Right ventricle myocardium inferior (tissue), 1 donor: ENCODE results near the gene FAM13A. TPM values are rescaled to one million over a fixed set of nuclear protein-coding genes. Genes with fewer than 3 reads are reported as not detected.
A peak's percentile ranks its signal among the peaks of the same experiment; 100 is the strongest.
"Not testable (repeated sequence)": the region's sequence is repeated elsewhere in the genome, so short reads cannot be mapped to it uniquely, and the experiment has no call there.

ENCODE experiments used
- ATAC-seq: fragments of 200-7000 bp; cut with Tn5 transposase; one replicate; pipeline ENCODE4 v1.9.1; 2020; ENCODE audit warnings: mild to moderate bottlenecking, moderate library complexity
- DNase-seq: peaks from one replicate; pipeline ENCODE4 v3.0.0; 2021; ENCODE audit errors: missing footprints
- intact Hi-C: fragments of 100-400 bp; cut with DNase I; formaldehyde crosslinking; loops from one replicate; pipeline ENCODE4 v1.11.0; 2022
- total RNA-seq: library from RNA; stranded (reverse); fragmentation: NEBNext Ultra II Directional; extraction: Animal tissue kit (Norgen Biotek cat#: 25700); gene quantifications from one replicate; pipeline ENCODE4 v1.2.1, GENCODE V29; 2021
- donor health status: DM: no; HTN: yes; CAD: no; lungs with severe emphysema.

The FAM13A gene
- total RNA-seq, 1 donor from 2014 or later = 17.3 TPM

DNA sequence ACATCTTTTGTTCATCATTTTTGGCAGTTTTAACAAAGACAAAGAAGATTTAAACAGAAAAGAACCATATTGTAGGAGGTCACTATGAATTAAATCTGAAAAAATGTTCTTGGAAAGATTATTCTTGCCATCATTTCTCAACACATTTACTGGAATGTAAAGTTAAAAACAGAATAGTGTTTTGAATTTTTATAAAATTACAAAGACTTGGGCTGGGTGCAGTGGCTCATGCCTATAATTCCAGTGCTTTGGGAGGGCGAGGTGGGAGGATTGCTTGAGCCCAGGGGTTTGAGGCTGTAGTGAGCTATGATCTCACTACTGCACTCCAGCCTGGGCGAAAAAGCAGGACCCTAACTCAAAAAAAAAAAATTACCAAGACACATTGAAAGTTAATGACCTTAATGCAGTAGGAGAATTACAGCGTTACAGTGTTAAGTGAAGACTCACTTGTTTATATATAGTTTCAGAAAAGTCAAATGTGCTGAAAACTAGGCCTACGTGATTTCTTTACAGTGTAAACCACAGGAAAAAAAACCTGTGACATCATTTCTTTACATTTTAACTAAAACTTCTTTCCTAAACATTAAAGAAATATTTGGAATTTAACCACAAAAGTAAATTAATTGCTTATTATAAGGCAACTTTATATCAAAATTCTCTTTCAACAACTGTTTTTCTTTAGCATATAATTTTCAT lies 7.9 kb downstream of the FAM13A start:
- DNase-seq (no peak), ATAC-seq (no peak)
- intact Hi-C loops = no loop called here

DNA sequence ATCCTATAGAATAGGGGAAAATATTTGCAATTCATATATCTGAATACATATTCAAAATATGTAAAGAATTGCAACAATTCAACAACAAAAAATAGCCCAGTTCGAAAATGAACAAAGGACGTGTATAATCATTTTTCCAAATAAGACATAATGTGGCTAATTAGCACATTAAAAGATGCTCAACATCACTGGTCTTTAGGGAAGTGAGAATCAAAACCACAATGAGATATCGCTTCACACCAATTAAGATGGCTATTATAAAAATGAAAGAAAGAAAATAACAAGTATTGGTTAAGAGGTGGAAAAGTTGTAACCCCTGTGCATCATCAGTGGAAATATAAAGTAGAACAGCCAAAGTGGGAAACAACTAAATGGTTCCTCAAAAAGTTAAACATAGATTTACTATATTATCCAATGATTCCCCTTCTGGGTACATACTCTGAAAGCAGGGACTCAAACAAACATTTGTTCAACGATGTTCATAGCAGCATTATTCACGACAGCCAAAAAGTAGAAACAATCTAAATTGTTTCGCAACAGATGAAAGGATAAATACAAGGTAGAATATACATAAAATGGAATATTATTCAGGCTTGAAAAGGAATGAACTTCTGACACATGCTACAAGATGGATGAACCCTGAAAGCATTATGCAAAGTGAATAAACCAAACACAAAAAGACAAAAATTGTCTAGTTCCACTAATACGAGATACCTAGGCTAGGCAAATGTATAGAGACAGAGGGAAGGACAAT lies 12.7 kb downstream of the FAM13A start:
- intact Hi-C loops = no loop called here
- DNase-seq = no peak
- ATAC-seq = no peak

DNA sequence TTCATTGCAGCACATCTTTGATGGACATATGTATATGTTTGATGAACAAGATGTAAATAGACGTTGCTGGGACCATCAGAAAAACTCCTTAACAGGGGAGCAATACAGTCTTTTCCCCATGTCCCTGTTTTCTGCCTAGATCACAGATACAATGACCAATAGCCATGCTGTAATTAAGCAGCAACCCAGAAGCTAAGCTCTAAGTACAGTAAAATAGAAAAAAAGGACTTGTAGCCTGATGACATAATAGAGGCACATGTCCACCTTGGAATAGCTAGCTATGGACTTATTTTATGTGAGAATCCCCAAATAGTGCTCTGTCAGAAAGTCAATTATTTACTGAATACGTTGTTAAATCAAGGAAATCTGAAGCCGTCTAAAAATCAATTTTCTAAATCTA lies 14.9 kb downstream of the FAM13A start:
- intact Hi-C loops = no loop called here
- DNase-seq = no peak
- no peak for ATAC-seq

DNA sequence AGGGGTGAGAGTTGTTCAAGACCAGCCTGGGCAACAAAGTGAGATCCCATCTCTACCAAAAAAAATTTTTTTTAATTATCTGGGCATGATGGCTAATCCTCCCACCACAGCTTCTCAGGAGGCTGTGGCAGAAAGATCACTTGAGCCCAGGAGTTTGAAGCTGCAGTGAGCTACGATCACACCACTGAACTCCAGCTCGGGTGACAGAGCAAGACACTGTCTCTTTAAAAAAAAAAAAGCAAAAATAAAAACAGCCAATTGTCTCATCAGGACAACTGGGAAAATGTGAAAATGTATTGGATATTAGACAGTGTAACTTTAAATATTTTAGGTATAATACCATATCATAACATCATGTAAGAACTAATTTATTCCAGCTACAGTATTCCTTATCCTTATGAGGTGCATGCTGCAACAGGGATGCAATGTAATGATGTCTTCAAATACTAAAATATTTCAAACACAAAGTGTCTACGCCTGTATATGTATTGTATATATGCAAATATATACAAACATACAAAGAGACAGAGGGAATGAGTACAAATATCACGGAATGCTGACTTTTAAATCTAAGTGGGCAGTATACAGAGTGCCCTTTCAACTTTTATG lies 17.2 kb downstream of the FAM13A start:
- ATAC-seq (no peak), DNase-seq (no peak)
- intact Hi-C loops = no loop called here

DNA sequence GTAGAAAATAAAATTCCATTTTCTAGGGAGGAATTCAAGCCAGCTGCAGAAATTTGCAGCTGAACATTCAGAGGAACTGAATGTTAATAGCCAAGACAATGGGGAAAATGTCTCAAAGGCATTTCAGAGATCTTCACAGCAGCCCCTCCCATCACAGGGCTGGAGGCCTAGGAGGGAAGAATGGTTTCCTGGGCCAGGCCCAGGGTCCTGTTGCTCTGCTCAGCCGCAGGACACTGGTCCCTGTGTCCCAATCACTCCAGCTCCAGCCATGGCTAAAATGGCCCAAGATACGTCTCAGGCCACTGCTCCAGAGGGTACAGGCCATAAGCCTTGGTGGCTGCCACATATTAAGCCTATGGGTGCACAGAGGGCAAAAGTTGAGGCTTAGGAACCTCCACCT lies 20.4 kb downstream of the FAM13A start:
- ATAC-seq (no peak), DNase-seq (no peak)
- intact Hi-C loops = no loop called here

DNA sequence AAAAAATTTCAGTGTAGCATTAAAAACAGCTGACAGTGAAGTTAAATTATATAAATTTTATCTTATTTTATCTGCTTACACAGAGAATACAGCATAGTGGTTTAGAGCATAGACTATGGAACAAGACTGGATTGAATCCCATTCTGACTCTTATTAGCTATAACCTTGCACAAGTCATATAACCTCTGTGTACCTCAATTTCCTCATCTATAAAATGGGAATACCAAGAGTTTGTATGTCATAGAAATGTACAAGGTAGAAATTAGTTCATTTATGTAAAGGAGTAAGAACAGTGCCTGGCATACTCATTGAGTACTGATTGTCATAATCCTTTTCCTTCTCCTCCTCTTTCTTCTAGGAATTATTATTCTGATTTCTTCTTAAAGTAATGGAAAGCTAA lies 25.7 kb downstream of the FAM13A start:
- DNase-seq (no peak), ATAC-seq (no peak)
- intact Hi-C loops = no loop called here

DNA sequence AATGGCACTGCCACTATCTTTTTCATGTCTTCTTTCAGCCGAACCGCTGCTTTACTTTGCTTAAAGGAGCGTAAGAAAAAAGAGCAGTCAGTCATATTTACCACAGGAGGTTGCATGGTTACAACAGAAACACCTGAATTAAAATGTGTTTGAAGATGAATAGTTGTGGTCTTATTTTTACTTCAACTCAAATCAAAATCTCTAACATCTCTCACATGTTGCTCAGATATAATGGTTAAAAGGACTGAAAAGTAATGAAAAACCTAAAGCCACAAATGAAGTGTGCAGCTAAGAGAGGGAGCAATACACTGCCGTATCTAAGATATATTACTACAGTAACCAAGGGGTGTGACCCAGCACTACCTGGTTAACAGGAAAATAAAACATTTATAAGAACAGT lies 27.4 kb downstream of the FAM13A start:
- ATAC-seq = no peak
- DNase-seq = no peak
- intact Hi-C loops = loop anchor here (10.0 kb wide), 1 partner anchor 495 kb away; no protein-coding TSS in a partner anchor

DNA sequence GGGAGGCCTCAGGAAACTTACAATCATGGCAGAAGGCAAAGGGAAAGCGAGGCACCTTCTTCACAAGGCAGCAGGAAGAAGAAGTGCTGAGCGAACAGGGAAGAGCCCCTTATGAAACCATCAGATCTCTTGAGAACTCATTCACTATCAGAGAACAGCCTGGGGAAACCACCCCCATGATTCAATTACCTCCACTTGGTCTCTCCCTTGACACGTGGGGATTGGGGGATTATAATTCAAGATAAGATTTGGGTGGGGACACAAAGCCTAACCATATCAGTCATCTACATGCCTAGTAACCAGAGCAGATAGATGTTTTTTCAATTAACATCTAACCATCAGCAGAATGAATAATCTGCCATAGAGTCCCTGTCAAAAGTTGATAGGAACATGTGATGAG lies 30.4 kb downstream of the FAM13A start:
- ATAC-seq (no peak), DNase-seq (no peak)
- intact Hi-C loops = loop anchor here (10.0 kb wide), 1 partner anchor 492 kb away; no protein-coding TSS in a partner anchor

DNA sequence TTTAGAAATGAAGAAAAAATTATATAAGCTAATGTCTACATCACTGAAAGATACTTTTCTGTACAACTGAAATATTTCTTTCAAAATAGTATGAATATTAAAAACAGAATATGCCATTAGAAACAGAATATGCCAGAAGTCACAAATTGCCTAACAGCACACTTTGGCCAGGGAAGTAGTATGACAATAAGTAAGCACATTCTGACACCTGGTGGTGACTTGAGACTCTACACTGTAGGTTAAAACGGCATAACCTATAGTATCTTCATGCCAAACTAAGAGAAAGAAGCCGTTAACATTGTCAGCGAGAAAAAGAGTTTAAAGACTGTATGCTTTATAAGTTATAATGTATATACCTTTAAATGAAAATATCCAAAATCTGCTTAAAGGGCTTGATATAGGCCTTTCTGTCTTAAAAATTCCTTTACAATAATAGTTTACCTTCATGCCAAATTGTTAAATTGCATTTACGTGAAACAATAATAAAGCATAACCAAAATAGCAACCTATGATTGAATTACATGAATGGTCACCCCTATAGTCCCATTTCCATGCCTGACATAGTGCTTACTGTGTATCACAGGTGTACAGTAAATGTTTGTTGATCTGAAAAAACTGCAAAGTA lies 32.8 kb downstream of the FAM13A start:
- no peak for DNase-seq
- peak; percentile 96 for ATAC-seq
- intact Hi-C loops = loop anchor here (10.0 kb wide), 1 partner anchor 489 kb away; no protein-coding TSS in a partner anchor

DNA sequence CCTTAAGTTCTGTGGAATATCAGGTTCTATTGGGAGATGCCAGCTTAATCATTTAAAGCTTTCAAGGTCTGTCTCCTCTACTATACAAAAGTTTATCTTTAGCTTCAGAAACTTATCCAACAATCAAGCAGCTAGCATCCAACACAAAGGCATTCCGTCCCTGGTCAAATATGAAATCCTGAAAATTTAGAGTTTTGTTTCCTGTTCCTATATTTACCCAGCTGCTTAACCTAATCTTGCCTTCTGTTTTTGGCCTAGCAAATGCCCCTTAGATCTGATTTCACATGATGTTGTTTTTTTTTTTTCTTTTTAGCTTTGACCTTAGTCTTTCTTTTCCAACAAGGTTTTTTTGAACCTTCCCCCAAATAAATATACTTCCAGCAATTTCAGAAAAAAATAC lies 33.8 kb downstream of the FAM13A start:
- ATAC-seq = no peak
- intact Hi-C loops = loop anchor here (2.0 to 10.0 kb wide), 3 partner anchors 204 to 488 kb away; no protein-coding TSS in a partner anchor
- no peak for DNase-seq

DNA sequence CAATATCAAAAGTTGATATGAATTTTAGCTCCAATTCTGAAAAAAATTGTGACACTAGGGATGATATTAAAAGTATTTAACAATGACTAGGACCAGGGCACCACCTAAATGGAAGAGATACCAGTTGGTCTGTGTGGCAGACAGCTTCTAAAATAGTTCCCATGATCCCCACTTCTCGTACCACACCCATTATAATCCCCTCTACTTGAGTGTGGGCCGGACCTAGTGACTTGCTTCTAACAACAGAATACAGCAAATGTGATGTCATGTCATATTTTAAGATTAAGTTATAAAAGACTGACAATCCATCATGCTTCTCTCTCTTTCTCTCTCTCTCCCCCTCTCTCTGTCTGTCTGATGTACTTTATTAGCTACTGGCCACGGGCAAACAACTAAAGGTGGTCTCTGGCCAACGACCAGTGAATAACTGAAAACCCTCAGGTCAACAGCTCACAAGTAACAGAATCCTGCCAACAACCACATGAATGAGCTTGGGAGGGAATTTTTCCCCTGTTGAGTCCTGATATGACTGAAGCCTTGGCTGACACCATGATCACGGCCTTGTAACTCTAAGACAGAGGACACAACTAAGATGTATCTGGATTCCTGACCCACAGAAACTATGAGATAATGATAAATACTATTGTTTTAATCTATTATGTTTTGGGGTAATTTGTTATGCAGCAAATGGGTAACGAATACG lies 34.4 kb downstream of the FAM13A start:
- no peak for ATAC-seq
- intact Hi-C loops = loop anchor here (2.0 to 10.0 kb wide), 3 partner anchors 204 to 488 kb away; no protein-coding TSS in a partner anchor
- DNase-seq = no peak

DNA sequence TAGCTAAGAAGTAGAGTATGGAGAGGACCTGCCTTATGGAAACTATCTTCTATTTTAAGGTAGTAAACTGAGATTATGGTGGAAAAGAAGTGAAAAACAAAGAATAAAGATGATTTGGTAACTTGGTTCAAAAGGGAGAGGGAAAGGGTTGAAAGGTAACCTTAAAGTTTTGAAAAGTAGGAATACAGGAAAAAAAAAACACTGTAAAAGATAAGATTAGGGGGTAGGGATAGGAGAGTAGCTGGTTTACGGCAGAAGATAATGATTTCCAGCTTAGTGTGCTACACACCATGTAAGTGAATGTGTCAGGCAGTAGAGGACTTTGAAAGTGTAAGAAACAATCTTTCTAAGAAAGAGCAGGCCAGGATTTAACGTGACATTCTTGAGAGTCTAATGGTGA lies 35.3 kb downstream of the FAM13A start:
- no peak for ATAC-seq
- no peak for DNase-seq
- intact Hi-C loops = loop anchor here (2.0 to 10.0 kb wide), 3 partner anchors 203 to 487 kb away; no protein-coding TSS in a partner anchor

DNA sequence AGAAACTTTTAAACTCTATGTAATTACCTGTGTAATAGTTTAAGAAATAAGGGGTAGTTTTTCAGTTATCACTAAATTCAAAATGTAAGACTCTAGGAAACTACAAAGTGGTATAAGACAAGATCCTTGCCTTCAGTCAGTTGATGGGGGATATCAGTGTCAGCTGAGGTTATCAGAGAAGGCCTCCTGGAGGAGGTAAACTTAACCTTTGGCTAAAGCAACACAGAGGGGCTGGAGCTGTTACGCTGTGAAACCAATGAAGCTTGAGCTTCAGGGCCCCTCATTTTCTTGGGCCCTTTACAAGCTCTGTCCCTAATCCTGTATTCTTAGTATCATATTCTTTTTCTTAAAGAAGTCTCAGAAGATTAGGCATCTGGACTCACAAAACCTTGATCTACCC lies 35.9 kb downstream of the FAM13A start:
- no peak for DNase-seq
- ATAC-seq = no peak
- intact Hi-C loops = loop anchor here (10.0 kb wide), 1 partner anchor 486 kb away; no protein-coding TSS in a partner anchor

DNA sequence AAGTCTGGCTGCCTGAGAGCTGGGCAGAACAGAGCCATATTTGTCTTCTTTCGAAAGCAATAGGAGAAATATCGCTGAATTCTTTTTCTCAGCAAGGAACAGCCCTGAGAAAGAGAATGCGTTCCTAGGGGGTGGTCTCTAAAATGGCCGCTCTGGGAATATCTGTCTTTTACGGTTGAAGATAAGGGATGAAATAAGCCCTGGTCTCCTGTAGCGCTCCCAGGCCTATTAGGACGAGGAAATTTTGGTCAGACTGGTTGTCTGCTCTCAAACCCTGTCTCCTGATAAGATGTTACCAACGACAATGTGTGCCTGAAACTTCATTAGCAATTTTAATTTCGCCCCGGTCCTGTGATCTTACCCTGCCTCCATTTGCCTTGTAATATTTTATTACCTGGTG lies 42.1 kb downstream of the FAM13A start:
- intact Hi-C loops, ATAC-seq: not testable (repeated sequence)

DNA sequence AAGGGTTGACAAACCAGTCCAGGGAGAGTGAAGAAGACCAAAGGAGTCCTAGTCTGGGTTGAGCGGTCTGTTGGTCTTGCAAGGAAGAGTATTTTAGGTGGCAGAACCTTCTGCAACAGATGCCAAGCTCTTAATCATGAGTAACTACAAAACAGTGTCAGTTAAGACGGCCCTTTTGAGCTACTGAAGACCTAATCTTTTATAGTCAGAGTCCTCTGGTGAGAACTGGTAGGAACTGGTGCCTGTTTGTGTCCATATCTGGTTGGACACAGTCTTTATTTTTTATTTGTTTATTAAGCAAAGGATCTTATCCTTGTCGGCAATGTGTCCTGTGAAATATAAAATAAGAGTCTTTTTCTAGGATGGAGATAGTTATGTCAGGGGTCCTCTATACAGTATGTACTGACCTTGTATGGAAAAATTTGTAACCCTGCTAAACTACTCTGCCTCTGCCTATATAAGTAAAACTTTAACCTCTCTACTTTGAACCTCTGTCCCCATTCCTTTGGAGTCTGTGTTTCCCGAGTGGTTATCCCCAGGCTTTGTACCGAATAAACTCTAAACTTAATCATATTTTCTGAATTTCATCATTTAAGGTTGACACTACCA lies 47.1 kb downstream of the FAM13A start:
- DNase-seq = no peak
- intact Hi-C loops = no loop called here
- ATAC-seq = no peak

More for the DNA sequence above, 42.1 kb downstream of the FAM13A start:
- not testable (repeated sequence) for DNase-seq

DNA sequence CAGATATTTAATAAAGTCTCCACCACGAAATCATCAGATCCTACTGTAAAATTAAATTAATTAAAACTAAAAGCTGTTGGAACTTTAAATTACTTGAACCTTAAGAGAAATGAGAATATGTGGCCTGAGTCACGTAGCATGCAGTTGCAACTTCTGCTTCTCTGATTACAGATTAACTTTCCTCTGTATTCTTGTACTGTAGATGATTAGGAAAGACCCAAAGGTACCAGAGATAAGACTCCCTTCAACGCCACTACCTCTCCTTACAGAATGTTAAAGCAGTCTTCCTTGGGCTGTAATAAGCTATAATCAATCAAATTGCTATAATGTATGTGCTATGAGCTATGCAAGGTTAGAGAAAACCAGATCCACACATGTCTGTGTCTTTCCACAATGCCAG lies 47.9 kb downstream of the FAM13A start:
- ATAC-seq (no peak), DNase-seq (no peak)
- intact Hi-C loops = no loop called here

DNA sequence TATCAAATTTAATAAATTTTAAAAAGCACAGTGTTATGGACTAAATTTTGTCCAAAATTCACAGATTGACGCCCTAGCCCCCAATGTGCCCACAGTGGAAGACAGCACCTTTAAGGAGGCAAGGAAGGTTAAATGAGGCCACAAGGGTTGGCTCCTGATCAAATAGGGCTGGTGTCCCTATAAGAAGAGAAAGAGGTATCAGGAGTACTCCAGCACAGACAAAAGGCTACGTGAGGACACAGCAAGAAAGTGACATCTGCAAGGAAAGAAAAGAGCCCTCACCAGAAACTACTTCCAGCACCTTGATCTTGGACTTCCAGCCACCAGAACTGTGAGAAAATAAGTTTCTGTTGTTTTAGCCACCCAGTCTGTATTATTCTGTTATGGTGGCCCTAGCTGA lies 48.8 kb downstream of the FAM13A start:
- DNase-seq (no peak), ATAC-seq (no peak)
- intact Hi-C loops = no loop called here

DNA sequence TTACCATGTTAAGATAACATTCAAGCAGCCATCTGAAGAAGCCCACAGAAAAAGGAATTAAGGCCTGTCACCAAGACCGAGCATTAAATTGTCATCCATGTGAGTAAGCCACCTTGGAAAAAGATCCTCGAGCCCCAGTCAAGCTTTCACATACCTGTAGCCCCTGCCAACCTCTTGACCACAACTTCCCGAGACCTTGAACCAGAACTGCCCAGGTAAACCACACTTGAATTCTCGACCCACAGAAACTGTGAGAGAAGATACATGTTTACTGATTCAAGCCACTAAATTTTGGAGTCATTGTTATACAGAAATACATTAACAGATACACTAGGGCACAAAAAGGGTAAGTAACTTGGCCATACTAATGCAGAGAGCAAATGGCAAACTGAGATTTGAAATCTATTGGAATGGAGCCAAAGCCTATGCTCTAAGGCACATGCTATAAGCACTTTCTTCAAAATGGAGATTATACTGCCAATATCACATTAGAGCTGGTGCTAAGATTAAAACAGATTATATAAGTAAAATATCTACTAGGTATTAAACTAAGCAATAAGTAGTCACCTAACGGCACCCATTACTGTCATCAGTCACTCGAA lies 49.5 kb downstream of the FAM13A start:
- intact Hi-C loops = no loop called here
- no peak for ATAC-seq
- no peak for DNase-seq
